NCI-H446 treated with DMSO at 0.1 percent for 48 hours (cell line): Measurements from ENCODE around the gene MYO10.
"Not testable (repeated sequence)": the region's sequence is repeated elsewhere in the genome, so short reads cannot be mapped to it uniquely, and the experiment has no call there.

Source experiments
- DNase-seq: peaks from one replicate; lab custom pipeline; 2025; lab: John Stamatoyannopoulos, UW

The MYO10 gene

DNA sequence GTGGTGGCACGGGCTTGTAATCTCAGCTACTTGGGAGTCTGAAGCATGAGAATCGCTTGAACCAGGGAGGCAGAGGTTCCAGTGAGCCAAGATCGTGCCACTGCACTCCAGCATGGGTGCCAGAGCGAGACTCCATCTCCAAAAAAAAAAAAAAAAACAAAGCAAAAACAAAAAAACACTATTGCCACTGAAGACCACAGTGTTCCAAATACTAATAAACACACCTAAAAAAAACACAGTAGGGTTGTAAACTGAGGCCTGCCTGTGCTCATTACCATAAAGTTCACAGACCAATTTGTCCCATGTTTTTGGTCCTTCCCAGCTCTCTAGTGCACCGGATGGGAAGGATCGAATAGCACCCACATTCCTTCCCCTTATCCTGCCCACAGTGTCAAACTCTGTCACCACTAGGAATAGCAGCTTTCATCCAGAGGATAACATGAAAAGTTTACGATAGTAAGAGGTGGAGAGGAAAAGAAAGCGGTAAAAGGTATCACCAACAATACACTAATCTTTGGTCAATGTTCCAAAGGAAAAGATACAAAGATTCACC lies 49.2 kb downstream of the MYO10 start:
- DNase-seq: no peak

DNA sequence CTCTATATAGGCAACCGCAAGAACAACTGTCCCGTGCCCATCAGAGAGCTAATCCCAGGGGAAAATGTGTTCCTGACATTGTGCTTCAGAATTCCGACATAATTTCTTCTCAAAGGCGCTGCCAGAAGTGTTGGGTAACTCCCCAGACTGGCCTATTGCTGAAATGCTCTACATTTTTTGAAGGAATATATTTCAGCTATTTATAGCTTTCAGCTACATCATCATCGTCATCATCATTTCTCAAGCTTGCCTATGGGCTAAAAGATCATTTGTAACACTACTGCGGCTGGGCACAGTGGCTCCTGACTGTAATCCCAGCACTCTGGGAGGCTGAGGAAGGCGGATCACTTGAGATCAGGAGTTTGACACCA lies 49.7 kb downstream of the MYO10 start:
- DNase-seq: no peak

DNA sequence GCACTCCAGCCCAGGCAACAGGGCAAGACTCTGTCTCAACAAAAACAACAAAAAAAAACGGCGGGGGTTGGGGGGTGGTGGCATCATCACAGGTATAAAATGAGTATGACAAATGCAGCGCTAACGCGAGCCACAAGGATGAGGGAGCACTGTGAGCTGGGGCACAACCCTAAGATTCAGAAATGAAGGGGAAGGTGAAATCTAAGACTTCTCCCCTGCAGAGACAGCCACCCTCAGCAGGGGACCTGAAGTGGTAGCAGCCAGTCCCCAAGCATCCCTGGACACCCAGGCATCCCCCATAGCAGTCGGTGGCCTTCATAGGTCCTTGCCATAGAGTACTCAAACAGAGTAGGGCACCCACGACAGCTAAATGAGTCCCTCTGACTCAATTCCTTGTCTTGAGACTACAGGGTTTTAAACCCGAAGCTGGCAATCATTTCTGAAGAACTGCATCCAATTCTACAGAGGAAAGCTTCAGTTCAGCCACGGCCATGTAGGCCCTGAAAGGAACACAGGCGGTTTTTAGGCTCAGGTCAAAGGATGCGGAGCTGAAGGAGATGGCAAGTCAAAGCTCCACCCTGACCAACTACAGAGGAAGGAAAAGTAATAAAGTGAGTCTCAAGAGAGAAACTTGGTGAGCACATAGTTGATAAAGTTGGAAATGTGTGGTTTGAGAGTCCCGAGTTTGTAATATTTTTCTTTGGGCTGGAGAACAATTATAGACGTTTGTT lies 50.3 kb downstream of the MYO10 start:
- DNase-seq: no peak

DNA sequence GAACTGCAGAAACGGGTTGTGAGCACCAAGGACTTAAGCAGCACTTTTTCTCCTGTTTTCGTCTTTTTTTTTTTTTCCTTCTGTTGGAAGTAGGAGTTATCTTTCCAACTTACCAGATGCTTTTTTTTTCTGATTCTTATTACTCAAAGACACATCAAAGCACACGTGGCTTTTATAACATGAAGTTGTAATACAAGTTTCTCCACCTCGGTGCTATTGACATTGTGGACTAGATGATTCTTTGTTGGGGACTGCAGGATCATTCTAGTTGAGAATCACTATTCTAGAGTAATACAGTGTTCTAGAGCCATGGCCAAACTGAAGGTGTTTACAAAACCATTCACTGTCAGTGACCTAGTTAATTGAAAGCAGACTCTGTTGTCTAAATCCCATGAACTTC lies 51.5 kb downstream of the MYO10 start:
- no peak for DNase-seq

DNA sequence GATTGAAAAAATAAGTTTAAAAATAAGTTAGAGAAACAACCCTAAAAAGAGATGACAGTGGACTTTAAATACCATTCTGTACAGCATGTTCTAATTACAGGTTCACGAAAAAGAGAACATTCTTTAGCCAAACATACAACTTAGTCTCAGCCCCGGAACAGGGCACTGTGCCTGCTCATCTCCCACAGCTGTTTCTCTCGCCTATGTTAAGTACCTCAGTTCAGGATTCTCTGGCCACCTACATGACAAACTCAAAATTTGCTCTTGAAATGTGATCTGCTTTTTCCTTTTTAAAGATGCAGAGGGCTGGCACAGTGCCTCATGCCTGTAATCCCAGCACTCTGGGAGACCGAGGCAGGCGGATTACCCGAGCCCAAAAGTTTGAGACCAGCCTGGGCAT lies 52.3 kb downstream of the MYO10 start:
- no peak for DNase-seq

DNA sequence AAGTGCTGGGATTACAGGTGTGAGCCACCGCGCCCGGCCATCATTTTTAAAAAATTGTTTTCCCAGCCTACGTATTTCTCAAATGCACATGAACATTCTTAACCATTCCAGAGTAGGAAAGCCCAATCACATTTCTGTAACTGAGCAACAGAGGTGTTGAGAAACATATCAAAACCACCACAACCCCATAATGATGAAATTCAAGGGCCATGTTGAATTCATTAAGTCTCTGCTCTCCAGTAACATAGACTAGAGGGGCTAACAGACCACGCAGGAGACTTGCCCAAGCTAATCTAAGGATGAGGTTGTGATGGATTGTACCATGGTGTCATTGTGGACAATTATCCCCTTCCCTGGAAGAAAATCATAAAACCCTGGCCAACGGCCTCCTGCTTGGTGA lies 52.9 kb downstream of the MYO10 start:
- DNase-seq: no peak

DNA sequence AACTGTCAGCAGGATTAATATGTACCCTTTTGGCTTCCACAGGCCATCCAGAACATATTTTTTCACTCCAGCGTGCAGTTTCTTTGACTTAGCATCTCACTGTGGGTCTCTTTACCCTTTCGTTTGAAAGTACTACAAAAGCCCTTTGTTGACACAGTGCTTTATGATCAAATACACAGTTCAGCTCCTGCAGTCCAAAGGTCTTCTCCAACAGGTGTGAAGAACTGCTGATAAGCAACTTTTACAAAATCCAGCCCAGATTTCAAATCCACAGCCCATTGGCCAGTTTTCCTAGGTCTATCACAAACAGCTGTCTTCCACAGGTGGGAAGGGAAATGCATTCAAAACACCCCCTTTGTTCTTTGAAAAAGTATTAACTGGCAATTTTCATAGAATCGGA lies 54.8 kb downstream of the MYO10 start:
- no peak for DNase-seq

DNA sequence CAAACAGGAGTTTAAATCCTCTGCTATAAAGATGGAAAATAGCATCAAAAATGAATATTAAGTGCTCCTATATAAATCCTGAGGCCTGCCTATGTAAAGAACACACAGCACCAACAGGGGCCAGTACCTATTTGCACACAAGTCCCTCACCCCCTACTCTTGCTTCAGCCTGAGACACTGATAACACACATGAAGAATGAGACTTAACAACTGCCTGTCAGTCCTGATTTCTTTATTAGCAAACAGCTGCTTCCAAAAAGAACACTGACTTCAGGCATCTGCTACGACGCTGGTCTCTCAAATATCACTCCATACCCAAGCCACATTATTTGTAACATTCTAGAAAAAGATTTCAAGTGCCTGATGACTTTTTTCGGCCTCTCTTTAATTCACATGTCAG lies 55.5 kb downstream of the MYO10 start:
- DNase-seq: no peak

DNA sequence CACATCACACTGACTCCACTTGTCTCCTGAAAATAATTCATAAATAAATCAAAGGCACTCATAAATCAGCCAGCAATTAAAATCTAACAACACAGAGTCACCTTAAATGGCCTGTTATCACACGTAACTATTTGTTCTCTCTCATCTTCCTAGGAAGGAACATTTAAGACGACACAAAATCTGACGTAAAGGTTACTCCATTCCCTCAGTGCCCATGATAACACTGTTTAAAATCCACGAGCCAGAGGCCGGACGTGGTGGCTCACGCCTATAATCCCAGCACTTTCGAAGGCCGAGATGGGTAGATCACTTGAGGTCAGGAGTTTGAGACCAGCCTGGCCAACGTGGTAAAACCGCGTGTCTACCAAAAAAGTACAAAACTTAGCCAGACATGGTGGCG lies 56.4 kb downstream of the MYO10 start:
- DNase-seq: no peak

DNA sequence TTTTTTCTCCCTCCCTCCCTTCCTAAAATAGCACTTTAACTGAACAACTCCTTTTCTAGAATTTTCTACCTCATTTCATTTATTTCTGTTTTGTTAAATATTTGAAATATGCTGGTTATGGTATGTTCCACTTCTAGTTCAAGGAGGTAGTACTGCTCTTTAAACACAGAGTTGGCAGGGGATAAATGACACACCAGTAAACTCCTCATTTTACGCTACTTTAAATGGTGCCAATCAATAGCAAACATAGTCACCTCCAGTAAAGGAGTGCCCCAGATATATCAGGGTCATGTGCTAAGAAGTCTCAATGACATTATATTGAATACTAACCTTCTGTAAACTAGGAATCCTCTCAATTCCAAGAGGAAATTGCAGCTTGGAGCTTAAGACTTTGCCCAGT lies 56.9 kb downstream of the MYO10 start:
- no peak for DNase-seq

DNA sequence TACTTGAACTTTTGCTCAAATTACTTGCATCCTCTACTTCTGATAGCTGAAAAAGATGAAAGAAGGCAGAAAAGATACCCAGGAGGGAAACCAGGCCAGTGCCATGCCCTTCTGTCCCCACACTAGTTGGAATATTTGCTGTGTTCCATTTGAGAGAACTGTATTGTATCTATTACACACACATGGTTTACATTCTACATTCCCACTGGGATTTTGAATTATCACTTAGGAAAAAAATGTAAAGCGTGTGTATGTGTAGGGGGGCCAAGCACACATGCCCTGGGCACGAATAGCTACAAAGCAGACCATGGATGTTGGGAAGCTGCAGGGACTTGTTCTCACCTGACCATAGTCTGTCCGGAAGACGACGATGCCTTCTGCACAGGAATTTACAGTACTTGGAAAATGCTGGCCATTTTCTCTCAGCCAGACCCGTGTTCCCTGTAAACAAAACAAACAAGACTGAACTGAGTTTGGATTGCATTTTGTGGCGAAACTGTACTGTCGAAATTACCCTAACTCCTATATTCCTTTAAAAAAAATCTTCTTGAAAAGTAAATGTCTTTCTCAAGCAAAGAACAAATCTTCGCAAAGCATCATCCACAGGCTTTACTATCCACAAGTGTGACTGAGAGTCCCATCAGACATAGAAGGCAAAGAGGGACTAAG lies 58.7 kb downstream of the MYO10 start:
- no peak for DNase-seq

DNA sequence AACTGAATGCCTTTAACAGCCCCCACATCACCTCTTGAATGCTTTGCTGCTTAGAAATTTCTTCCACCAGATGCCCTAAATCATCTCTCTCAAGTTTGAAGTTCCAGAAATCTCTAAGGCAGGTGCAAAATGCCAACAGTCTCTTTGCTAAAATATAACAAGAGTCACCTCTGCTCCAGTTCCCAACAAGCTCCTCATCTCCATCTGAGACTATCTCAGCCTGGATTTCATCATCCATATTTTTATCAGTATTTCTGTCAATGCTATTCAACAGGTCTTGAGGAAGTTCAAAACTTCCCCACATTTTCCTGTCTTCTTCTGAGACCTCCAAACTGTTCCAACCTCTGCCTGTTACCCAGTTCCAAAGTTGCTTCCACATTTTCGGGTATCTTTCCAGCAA lies 61.7 kb downstream of the MYO10 start:
- not testable (repeated sequence) for DNase-seq

DNA sequence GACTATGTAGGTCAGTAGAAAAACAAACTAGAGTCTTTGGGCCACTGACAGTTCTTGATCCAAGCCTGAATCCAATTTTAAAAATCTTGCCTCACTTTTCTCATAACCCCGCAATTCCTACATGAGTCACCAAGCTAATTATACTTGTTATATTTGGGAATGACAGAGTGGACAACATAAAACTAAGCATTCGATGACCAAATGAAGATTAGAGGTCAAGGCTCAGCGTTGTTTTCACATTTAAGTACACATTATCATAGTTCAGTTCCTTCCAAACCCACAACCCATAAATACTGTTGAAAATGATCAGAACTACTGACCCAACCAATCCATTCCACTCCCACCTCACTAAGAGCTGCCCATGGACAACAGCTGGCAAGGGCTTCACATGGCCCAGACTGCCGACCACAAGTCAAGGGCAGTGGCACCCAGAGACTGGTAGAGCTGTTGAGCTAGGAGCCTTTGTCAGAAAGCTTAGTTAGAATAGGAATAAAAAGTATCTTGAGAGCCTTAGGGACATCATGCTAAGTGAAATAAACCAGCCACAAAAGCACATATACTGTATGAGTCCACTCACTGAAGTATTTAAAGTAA lies 64.2 kb downstream of the MYO10 start:
- no peak for DNase-seq

DNA sequence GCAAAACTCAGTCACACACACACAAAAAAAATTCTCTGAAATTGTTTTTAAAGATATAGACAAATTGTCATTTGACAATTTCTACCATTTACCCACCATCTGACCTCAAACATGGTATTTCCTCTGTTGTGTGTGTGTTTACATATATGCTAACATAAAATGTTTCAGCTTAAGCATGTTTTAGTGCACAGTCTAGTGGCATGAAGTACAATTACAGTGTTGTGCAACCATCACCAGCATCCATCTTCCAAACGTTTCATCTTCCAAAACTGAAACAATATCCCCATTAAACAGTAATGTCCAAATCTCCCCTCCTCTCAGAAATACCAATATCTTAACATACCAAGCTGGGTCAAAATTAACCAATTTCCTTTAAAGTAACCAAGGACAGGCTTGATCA lies 65.2 kb downstream of the MYO10 start:
- DNase-seq: no peak

DNA sequence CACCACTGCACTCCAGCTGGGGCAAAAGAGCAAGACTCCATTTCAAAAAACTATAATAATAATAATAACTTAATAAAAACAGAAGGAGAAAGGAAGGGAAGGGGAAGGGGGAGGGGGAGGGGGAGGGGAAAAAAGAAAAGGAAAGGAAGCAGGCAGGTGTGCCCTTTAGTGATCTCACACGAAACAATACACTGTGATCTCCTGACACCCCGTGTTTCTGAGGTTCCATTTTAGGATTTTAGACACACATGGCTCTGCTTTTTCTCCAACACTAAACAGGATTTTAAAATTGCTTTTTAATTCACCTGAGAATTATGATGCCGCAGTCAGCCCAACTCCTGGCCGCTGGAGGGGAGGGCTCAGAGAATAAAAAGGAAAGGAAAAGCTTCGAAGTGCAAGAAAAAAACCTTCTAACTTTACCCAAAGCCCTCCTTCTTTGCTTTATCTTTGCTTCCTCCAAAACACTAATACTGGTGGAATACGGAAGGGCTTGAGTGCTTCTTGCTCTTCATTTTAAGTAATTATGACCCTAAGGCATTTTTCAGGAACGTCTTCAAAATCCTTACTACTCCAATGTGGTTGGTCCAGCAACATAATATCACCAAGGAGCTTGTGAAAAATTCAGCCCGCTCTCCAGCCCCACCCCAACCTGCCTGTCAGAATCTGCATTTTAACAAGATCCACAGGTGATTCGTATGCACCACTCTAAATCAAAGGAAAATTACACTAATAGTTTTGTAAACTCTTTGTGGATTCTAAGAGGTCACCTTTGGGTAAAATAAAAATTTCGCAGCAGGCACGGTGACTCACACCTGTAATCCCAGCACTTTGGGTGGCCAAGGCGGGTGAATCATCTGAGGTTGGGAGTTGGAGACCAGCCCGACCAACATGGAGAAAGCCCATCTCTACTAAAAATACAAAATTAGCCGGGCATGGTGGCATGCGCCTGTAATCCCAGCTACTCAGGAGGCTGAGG lies 66.0 kb downstream of the MYO10 start:
- no peak for DNase-seq

DNA sequence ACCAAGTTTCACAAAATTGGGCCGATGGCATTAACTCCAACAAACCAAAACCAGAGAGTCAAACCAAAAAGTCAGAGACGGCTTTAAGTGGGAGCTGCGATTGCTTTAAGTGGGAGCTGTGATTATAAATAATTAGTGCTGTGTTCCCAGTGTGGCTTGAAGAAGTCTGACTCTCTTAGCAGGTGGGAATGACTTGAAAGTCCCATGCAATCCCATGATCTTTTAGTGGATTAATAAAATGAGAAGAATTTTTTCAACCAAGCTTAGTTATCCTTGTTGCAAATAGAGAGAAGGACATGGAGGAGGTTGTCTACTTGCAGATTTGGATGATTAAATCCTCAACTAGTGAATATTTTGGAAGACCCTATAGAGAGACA lies 68.5 kb downstream of the MYO10 start:
- no peak for DNase-seq

DNA sequence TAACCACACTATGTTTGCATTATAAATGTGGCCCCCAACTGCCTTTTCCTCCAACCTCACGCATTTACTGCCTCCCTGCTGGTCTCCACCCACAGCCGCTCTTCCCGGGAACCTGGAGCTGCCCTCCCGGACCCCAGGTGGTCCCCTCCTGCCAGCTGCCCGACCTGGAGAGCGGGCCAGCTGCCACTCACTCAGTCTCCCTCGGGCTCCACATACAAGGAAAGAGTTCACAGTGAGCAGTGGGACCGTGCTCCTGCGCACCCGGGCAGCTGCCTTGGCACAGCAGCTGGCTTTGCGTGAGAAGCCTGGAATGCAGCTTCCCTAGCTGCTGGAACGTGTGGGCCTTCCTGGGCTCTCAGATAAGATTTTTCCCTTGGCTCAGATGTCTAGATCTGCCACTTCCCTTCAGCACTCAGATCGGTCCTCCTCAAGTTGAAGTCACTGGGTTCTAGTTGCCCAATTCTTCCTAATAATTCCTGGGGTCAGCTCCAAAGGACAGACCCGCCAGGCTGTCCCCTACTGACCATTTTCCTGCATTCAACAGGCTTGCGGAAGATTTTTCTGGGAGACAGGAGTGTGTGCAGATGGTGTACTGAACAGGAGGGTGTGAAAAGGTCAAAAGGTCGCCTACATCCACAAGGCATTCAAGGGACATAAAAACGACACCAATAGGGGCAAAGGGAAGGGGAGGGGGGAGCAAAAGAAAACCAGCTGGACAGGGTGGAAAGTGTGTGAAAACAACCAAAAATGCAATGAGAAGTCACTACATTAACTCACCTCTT lies 69.1 kb downstream of the MYO10 start:
- DNase-seq: no peak

DNA sequence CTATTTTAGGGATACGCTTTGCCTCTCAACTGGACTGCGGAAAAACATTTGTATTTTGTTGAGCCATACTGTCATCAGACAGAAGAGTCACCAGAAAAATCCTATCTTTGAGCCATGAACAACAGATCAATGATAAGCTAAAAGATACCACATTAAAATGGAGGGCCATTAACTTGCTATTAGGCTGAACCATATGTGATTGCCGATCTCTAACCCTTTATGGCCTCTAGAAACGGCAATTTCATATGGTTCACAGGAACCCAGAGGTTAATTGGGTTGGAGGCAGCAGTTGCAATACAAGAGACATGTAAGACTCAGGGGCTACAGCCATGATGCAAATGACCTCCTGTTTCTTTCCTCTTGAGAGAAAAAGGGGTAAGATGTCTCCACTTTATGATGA lies 69.8 kb downstream of the MYO10 start:
- no peak for DNase-seq

DNA sequence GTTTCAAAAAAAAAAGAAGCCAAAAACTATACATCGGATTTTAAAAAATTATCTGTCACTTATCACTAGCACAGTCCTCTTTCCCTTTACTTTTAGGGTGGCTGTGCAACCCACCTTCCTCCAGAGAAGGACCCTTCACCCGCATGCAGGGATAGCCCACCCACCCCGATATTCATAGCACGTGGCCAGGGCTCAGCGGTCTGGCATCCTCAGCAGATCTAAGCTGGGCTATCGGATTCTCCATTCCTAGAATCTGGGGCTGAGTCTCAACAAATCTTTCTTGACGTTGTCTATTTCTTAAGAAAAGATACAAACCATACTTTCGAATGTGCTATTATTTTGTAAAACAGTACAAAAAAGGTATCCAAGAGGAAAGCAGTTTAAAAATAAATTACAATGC lies 70.9 kb downstream of the MYO10 start:
- no peak for DNase-seq

DNA sequence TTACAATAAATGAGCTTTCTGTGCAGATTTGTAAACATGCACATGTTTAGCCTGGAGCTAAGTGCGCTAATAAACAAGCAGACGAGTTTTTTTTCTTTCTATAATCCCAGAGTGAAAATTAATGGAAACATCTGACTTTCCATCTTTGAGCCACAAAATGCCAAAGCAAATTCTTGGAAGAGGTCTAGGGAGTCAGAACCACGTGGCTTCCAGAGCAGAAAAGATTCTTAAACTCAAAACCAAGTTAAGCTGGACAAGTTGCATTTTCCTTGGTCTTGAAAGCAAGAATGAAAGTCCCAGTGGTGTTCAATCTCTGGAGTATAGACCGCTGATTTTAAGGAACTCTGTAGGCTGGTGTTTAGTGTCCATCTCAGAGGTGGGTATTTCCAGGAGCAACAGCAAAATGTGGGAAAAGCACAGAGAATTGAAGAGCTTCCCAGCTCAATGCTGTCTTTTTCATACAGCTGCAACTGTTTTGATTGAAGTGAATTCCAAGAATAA lies 71.4 kb downstream of the MYO10 start:
- DNase-seq: peak; percentile 51

DNA sequence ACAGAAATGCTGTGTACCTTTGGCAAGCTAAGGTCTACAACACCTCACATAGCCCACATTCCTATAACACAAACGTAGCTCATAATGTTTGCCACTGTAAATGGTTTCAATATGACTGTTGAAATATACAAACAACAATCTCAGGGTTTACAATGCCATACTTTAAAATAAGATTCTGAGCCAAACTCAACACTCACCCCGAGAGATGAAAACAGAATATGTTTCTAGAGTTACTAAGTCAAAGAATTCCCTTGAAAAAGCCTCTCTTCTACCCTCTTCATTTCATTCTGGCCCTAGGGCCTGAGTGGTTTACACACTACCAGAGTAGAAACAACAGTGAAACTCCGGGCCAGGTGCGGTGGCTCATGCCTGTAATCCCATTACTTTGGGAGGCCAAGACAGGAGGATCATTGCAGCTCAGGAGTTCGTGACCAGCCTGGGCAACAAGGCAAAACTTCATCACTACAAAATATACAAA lies 72.6 kb downstream of the MYO10 start:
- DNase-seq: no peak
